HG03039 (cell line): Measurements from ENCODE around the gene IGF2R.
"Not testable (repeated sequence)": the region's sequence is repeated elsewhere in the genome, so short reads cannot be mapped to it uniquely, and the experiment has no call there.

Experiments
- ATAC-seq: cut with Tn5 transposase; IDR thresholded peaks from one replicate; pipeline ENCODE4 v1.9.1; 2021; ENCODE audit warnings: mild to moderate bottlenecking, moderate library complexity; ENCODE audit not compliant: unreplicated experiment

IGF2R gene

DNA sequence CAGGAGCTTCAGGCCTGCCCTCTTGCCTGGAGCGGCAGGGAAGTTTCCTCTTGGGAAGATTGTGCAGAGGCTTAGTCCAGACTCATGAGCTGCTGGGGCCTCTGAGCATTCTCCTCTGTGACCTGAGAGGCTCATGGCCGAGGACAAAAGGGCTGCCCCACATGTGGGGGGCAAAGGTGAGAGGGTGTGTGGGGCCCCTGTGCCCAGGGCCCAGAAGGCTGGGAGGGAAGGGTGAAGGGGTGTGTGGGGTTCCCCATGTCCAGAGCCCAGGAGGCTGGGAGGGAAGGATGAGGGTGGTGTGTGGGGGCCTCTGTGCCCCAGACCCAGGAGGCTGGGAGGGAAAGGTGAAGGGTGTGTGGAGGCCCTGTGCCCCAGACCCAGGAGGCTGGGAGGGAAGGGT lies 101.9 kb downstream of the IGF2R start:
- ATAC-seq: no peak

DNA sequence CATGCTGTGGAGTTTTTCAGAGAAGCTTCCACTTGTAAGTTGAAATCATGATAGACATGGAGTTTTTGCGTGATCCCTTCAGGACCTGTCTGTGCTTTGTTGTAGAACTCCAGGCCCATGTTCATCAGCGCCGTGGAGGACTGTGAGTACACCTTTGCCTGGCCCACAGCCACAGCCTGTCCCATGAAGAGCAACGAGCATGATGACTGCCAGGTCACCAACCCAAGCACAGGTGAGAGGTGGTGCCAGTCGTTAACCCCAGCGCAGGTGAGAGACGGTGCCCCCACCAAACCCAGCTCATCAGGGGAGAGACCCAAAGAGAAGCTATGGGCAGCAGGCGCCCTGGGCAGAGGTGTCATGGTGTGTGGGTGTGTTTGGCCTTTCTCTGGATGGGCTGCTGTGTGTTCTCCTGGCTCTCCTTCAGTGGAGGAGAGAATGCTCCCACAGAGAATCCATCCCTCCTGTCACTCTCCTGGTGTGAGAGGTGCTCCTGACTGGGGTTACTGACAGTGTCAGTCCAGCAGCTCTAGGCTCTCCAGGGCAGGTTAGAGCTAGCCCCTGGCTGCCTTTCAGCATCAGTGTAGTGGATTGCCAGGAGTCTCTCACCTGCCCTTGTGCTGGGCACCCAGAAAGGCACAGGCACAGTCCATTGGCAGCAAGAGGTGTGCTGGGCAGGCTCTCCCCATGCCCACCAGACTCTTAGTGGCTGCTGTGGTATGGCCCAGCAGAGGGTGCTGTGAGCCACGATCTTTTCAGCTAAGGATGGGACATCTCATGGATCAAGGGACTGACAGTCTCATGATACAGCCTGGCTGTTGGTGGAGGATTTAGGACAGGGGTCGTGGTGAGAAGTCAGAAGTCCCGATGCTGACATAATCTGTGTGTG lies 103.2 kb downstream of the IGF2R start:
- no peak for ATAC-seq

DNA sequence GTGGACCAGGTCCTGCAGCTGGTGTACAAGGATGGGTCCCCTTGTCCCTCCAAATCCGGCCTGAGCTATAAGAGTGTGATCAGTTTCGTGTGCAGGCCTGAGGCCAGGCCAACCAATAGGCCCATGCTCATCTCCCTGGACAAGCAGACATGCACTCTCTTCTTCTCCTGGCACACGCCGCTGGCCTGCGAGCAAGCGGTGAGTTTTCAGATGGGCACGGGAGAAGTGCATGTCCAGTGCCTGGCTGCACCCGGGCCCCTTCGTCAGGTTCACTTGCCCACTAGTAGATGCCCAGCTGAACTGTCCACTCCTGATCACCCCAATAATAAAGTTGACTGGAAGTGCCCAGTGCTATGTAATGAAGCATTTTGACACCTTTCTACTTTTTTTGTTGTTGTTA lies 104.4 kb downstream of the IGF2R start:
- ATAC-seq: no peak

DNA sequence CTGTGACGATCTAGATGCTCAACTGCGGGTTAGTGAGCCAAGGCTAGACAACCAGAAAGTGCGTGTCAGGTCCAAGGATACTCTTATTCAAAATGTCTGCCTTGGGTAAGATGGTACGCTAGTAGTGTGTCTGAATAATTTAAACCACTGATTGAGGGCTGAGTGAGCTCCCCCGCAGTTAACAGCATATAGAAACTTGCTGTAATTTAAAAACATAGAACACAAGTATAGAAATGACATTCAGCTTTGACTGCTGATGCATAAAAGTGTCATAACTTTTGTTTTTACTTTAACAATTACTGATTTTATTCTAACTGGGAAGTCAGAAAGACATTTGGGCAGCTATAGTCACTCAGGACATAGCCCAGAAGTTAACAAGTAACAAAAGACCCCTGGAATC lies 107.1 kb downstream of the IGF2R start:
- no peak for ATAC-seq

DNA sequence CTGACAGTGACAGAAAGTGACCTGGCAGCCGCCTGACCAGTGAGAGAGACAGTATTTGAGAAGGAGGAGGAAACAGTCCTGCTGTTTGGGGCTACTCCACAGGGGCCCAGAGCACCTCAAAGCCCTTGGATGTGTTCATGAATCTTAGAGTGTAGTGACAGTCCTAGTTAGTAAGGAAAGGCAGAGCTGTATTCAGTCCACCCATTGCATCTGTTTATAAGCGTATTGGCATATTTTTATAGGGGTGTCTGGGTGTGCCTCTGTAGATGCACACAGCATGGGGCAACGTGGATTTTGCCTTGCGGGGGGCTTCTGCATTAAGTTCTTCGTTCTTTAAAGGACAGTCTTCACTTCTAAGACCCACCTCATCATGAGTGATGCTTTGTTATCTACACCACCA lies 108.1 kb downstream of the IGF2R start:
- ATAC-seq: no peak

DNA sequence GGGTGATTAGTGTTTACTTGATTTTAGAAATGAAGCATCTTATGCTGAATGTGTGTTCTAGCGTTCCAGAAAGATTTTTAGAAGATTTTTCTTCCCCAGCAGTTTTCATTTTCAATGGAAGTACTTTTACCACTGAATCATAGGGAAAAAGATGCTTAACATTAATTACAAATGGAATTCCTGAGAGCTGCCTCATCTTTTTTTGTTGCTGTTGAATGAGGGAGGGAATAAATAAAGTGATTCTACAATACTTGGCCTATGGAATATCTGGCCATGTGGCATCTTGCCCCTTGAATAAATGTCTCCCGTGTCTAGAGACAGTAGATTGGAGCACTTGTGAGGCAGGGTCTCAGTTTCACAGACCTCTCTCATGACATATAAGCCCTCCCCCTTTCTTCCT lies 108.6 kb downstream of the IGF2R start:
- no peak for ATAC-seq

DNA sequence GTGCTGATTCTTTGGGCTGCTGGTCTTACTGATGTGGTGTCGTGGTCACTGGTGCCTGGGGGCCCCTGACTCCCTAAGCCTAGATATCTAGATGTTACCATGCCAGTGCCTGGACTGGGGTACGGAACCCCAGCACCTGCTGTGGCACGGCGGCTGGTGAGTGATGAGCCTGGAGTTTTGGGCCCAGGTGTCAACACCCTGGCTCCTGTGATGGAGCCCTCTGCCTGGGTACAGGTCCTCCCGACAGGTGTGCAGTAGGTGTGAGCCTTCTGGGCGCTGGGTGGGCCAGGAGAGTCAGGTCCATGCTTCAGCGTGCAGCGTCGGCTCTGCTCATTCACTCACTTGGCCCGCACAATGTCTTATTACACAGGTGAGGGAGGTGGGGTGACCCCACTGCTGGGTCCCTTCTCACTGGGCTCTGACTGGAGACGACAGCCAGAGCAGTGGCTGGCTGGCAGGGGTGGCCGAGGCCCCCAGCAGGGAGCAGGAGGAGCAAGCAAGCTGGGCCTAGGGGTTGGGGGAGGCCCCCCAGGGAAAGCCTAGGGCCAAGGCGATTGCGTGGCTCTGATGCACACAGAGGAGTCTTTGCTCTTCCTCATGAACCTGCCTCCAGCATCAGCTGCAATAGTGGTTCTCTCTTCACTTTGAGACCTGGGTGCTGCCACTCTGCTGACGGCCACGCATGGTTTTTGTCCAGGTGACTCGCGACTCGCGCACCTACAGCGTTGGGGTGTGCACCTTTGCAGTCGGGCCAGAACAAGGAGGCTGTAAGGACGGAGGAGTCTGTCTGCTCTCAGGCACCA lies 110.2 kb downstream of the IGF2R start:
- no peak for ATAC-seq

DNA sequence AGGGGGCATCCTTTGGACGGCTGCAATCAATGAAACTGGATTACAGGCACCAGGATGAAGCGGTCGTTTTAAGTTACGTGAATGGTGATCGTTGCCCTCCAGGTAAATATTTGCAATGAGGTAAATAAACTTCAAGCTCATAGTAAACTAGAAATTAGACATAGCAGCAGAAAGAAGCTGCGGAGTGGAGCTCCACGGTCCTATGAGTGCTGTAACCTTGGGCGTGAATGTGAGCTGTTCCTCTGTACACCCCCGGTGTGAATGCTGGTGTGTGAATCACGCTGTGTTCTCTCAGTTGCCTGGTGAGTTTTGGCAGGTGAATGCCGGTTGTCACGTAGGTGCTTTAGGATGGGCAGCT lies 110.8 kb downstream of the IGF2R start:
- ATAC-seq: no peak

DNA sequence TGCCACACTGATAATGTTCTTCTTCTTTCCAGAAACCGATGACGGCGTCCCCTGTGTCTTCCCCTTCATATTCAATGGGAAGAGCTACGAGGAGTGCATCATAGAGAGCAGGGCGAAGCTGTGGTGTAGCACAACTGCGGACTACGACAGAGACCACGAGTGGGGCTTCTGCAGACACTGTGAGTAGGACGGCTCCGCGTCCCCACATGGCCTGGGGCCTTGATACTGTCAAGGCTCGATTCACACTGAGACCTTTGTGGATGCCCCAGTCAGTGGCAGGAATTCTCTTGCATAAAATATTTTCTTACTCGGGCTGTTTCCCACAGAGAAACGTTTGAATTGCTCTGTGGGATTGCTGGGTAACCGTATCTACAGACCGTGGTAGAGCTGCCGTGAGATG lies 111.2 kb downstream of the IGF2R start:
- ATAC-seq: no peak

DNA sequence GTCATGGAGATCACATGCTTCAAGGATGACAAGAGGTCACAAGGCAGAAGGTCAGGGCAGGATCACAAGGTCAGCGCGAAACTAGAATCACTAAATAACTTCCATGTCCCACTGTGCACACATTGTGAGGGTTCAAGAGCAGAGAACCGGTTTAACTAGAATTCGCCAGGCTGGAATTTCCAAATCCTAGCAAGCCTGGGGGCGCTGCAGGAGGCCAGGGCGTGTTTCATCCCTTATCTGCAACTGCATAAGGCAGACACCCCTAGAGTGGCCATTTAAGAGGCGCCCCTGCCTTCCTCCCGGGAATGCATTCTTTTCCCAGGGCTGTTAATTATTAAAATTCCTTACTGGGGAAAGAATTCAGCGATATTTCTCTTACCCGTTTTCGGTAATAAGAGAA lies 112.5 kb downstream of the IGF2R start:
- no peak for ATAC-seq

DNA sequence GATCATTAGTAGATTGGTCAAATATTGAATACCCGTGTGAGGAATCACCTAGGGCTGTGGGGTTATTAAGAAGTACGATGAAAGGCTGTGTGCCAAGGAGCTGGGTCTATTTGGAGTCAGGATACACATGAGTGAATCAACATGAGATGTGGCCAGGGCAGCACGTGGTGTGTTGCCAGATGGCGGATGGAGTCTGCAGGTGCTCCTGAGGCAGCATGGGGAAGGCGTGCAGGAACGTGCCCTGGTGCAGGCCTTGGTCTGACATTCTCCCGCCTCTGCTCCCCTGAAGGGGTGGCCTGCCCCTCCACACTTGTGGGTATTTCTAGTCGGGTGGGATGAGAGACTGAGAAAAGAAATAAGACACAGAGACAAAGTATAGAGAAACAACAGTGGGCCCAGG lies 113.7 kb downstream of the IGF2R start:
- ATAC-seq: no peak

DNA sequence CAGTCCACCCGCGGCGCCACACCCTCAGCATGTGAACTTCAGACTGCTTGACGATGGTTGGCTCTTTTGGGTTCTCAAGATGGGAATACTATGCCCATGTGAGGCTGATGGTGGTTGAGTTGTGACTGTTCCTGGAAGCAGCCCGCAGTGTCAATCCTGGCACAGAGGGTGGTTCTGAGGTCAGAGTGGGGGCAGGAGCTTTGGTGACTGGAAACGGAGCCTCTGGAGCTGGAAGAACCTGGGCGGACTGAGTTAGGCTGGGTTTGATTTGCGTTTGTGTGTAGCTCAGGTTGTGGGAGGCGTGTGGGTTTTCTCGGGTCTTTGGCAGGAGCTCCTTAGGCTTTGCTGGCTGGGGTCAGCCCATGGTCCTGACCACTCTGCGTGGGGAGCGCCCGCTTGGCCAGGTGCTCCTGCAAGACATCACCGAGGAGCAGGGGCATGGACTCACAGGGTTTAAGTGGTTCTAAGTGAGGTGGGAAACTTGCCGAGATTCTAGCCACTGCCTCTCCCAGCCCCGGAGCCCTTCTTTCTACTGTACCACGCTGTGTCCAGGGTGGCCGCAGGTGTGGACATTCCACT lies 115.4 kb downstream of the IGF2R start:
- no peak for ATAC-seq

DNA sequence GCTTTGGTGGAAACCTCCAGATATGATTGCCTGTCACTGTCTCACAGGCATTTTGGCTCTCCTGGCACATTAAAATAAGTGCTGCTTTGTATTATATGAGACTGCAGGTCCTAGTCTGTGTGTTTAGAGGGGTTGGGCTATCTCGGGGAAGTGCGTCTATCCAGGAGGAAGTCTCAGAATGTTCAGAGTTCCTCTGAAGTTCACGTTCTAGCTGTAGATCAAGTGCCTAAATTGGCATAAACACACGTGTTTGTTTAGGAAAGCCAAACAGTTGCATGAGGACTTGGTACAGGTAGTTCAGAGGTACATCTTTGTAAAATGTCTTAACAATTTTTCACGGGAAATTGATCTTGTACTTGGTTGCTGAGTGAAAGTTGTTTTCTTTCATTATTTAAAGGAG lies 116.3 kb downstream of the IGF2R start:
- ATAC-seq: no peak

DNA sequence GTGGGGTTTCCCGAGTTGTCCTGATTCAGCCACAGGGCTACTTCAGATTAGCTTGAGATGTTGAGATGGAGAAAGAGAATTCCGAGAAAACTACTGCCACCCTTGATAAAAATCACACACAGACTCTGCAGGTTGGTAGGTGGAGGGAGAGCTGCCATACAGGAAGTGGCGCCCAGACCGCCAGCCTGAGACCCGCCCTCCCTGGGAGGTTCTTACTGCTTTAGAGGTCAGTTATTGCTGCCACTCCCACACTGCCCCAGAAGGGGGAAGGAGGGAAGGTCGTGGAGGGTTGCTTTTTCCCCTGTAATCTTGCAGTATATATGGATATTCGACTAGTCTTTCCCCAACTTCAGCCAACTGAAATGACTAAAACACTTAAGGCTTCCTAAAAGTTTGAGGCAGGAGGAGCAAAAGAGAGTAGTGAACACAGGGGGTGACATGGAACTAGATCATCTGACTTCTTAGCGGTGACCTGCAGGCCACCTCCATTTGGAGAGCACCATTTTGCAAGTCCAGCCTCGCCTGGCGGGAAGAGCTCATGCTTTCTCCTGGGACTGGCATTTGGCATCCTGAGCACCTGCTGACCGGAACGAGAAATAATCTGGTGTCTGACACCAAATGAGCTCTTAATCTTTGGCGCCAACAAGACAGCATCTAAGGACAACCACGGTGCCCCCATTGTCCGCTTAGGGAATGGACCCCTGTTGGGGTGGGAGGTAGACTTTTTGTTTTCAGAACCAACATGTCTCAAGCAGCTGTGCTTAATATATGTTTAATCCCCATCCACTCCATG lies 117.0 kb downstream of the IGF2R start:
- ATAC-seq: no peak

DNA sequence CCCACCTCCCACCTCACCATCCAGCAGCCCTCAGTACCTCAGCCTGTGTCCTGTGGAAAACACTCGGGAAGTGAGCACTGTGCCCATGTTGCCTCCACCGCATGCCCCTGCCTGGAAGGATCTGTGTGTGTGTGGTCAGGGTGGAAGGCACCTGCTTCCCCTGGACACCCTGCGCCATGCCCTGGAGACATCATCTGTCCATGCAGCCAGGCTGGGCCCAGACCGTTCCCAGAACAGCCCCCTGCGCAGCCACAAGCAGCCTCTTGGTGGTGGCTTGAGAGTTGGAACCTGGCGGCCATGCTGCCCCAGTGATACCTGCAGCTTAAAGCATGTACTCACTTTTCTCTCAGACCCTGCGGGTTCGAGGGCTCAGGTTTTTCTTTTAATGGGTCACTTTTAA lies 117.9 kb downstream of the IGF2R start:
- no peak for ATAC-seq

DNA sequence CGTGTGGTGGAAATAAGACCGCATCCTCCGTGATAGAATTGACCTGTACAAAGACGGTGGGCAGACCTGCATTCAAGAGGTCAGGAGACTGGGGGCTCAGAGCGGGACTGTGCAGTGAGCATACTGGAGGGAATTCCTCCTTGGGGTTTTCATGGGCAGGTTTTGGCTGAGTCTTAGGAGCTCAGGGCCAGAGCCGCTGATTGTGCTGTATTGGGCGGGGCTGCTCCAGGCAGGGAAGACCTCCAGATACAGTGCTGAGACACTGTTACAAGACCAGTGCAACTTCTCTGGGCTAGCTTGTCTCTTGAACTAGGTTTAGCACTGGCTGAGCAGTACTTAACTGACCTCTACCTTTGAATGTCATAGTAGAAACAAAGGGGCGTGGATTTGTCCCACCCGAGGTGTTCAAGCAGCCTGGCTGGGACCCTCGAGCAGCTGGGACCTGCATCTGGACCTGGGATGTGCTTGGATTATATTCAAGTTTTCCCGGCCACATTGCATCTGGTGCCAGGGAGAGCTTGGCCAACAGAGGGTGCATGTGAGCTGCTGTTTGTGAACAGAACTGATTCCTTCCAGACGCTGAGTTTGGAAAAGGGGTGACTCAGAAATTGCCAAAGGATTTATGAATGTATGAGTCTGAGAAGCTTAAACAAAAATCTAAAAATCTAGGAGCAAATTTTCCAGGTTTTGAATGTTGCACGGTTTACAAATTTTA lies 119.3 kb downstream of the IGF2R start:
- no peak for ATAC-seq

DNA sequence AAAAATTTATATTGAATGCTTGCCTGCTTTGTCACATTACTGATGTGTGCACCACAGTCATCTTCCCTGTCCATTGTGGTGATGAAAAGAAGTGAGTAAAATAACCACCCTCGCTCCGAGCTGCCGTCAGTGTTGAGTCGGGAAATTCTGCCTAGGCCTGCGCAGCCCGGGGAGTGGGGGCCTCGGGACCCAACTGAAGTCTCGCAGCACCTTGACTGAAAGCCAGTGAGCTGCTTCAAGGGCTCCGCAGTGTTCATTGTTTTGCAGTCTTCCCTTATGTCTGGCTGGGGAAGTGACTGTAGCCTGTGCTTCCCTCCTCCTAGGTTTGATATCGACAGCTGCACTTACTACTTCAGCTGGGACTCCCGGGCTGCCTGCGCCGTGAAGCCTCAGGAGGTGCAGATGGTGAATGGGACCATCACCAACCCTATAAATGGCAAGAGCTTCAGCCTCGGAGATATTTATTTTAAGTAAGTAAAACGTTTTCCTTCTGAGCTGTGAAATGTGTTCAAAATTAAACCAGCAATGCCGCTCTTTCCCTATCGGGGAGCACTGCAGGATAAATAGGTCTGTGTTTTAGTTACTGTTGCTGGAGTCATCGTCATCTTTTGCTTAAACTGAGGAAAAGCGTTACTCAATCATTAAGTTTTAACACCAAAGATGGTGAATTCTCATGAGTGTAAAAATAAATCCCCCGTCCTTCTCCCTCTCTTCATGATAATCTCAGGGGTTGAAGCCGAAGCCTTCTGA lies 120.1 kb downstream of the IGF2R start:
- ATAC-seq: no peak

DNA sequence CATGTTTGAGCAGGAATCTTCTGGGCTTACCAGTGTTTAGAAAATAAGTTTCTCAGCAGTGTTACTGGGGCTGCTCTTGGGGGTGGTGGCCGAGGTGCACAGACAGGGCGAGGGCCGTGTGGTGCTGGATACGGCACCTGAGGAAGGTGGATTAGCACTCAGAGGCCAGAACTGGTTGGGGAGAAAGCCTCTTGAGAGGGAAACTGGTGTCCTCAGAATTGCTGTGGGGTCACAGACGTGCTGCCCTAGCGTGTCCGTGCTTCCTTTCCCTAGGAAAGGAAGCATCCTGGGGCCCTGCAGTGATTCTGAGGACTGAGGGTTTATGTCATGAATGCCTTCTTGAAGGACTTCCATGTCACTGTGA lies 120.6 kb downstream of the IGF2R start:
- no peak for ATAC-seq

DNA sequence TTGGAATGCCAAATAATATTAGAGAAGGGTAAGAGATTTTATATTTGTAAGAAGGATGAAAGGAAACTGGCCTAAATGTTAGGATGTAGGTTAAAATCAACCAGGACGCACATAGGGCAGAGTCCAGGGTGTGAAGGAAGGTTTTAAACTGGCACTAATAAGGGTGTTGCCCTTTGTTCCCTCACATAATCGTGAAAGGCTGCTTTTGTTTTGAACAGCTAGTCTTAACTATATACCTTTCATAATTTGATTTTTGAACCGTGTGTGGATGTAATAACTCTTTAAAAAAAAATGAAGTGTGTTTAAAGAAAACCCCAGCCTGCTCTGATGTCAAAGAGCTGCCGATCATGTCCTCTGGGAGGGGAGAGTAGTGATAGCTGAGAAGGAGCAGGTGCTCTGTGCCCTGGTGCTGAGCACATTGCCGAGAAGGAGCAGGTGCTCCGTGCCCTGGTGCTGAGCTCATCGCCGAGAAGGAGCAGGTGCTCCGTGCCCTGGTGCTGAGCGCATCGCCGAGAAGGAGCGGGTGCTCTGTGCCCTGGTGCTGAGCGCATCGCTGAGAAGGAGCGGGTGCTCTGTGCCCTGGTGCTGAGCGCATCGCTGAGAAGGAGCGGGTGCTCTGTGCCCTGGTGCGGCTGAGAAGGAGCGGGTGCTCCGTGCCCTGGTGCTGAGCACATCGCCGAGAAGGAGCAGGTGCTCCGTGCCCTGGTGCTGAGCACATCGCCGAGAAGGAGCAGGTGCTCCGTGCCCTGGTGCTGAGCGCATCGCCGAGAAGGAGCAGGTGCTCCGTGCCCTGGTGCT lies 121.8 kb downstream of the IGF2R start:
- ATAC-seq: not testable (repeated sequence)
